ENCODE data around the gene MUC3A. TPM values are rescaled to one million over a fixed set of nuclear protein-coding genes. Genes with fewer than 3 reads are reported as not detected.

Gene MUC3A
- total RNA-seq (2021; fragmentation: NEBNext Ultra II Directional; extraction: Animal tissue kit (Norgen Biotek cat#: 25700)) (43.9 and 44.6 TPM in 2 replicates), polyA plus RNA-seq (2011; rRNA removed) (15.4 and 27.2 TPM in 2 replicates), polyA minus RNA-seq (2011; rRNA and poly(A)+ RNA removed) (5.2 and 12.2 TPM in 2 replicates)
- polyA plus RNA-seq (2011; cell fraction: cytosol; rRNA removed), result 7.0 TPM
- polyA plus RNA-seq (2011; cell fraction: nucleus; rRNA removed), result 15.8 TPM
- 34.2 to 38.8 TPM (median 37.1 TPM) in 4 replicates for polyA plus RNA-seq (2012, experiment 1 of 2)
- polyA plus RNA-seq (2012, experiment 2 of 2), result 39.8 TPM
- 64.8 TPM for polyA plus RNA-seq (2013, experiment 1 of 2)
- 68.9 TPM for polyA plus RNA-seq (2013, experiment 2 of 2)
- polyA minus RNA-seq (2011; cell fraction: cytosol; rRNA and poly(A)+ RNA removed), result 13.4 TPM
- 7.9 TPM for polyA minus RNA-seq (2011; cell fraction: nucleus; rRNA and poly(A)+ RNA removed)
- long read RNA-seq, experiment 1, transcript MUC3A-204 (4 exons, 1,093 nt), result major isoform, 27 of 63 reads
- long read RNA-seq, experiment 1, partial matches to known transcripts, result 35 of 63 reads
- long read RNA-seq, experiment 1, other reads (novel, unspliced or antisense), result 1 of 63 reads
- long read RNA-seq, experiment 2, partial matches to known transcripts, result 2 of 3 reads
- long read RNA-seq, experiment 2, other reads (novel, unspliced or antisense), result 0 of 3 reads

- no peaks in the 10 kb centered on the region for H3K79me2 ChIP-seq (ENCODE audit: control insufficient read depth in 1 of 2, insufficient read depth in 2 of 2, low read length in 2 of 2)
- H4K5ac ChIP-seq (ENCODE audit: insufficient read length, low read depth, low read length), result peak within 1 kb of the TSS; percentile 42
- peaks cover 9% of the 10 kb centered on the region; the same call in 1 of the 2 replicates for H3K23me2 ChIP-seq (ENCODE audit: low read depth, low read length)
- H4K20me1 ChIP-seq (replicated peaks in 1 of 2; ENCODE audit: control insufficient read depth in 1 of 2, insufficient read depth in 2 of 2, low read length in 2 of 2), result peaks cover 0 to 2% of the 10 kb centered on the region in 2 experiments
- H2BK15ac ChIP-seq (ENCODE audit: low read length), result peak within 1 kb of the TSS; percentile 93; the same call in 1 of the 2 replicates
- H3K14ac ChIP-seq (ENCODE audit: insufficient read length), result peak within 1 kb of the TSS; percentile 18
- no peak within 1 kb of the TSS for H3K9ac ChIP-seq (replicated peaks in 1 of 4; ENCODE audit: extremely low read depth in 1 of 4, low read depth in 3 of 4, low read length in 3 of 4)
- H3K4ac ChIP-seq (replicated peaks; ENCODE audit: insufficient read length, low read depth, low read length), result peak within 1 kb of the TSS; percentile 71
- FAIRE-seq (no peak), DNase-seq (ENCODE audit: low read depth in 1 of 2, low spot score in 2 of 2) (peak in 1 of 2 experiments; percentile 66)
- H3K27me3 ChIP-seq (replicated peaks in 1 of 4; ENCODE audit: control insufficient read depth in 3 of 4, extremely low read depth in 1 of 4, insufficient read depth in 3 of 4, low read length in 3 of 4), result peaks cover 0 to 3% (median 0%) of the 10 kb centered on the region in 4 experiments; a peak in 3 of 7 replicates
- no peak within 1 kb of the TSS for H3K27ac ChIP-seq (ENCODE audit: low read depth, low read length)
- peak within 1 kb of the TSS in 1 of 4 experiments; percentile 41; a peak in 3 of 8 replicates for H3K4me3 ChIP-seq (ENCODE audit: extremely low read depth in 1 of 4, insufficient read depth in 2 of 4, low read depth in 3 of 4, low read length in 4 of 4)
- no peak for TF ChIP-seq SP4 (IDR thresholded peaks at IDR 0.05; ENCODE audit: low read length)
- peak; percentile 59 for TF ChIP-seq CTBP2 (IDR thresholded peaks at IDR 0.05; ENCODE audit: borderline replicate concordance, insufficient read depth, insufficient read length, low read length)
- TF ChIP-seq TCF12 (IDR thresholded peaks at IDR 0.05; ENCODE audit: low read depth, low read length), result 0 out of 2 replicates have a peak, but pooled peaks have one; percentile 23
- 0 out of 2 replicates have a peak, but pooled peaks have one; percentile 18 for TF ChIP-seq ATF2 (IDR thresholded peaks at IDR 0.05; ENCODE audit: low read length)
- no peak for TF ChIP-seq CEBPB (IDR thresholded peaks at IDR 0.05; ENCODE audit: low read depth, low read length)
- peak within 1 kb of the TSS; percentile 89; the same call in 1 of the 2 replicates for H2BK5ac ChIP-seq (ENCODE audit: low read depth, low read length)
- H3K56ac ChIP-seq (replicated peaks; ENCODE audit: insufficient read length, low read depth, low read length), result no peak within 1 kb of the TSS
- H2BK20ac ChIP-seq (ENCODE audit: low read length), result peak within 1 kb of the TSS; percentile 97
- no peak within 1 kb of the TSS for H3K23ac ChIP-seq (ENCODE audit: insufficient read length)
- peak within 1 kb of the TSS; percentile 93 for H3K18ac ChIP-seq (ENCODE audit: extremely low read depth, low read length)
- CTCF ChIA-PET (ENCODE audit: partially characterized antibody), result interaction anchor here (0.6 to 3.3 kb wide), 17 partner anchors 9 to 185 kb away, joined by 3 to 15 read pairs (median 4); partner anchors contain the start of genes ACHE and MUC17
- H3K9me3 ChIP-seq (ENCODE audit: insufficient read depth in 2 of 2, low read depth in 1 of 2, low read length in 1 of 2), result no peaks in the 10 kb centered on the region
- peak within 1 kb of the TSS; percentile 97 for H2BK12ac ChIP-seq (ENCODE audit: low read depth, low read length)
- H3K36me3 ChIP-seq (ENCODE audit: control insufficient read depth in 2 of 4, insufficient read depth in 4 of 4, low read length in 3 of 4), result no peaks in the 10 kb centered on the region; a peak in 1 of 8 replicates
- peak within 1 kb of the TSS; percentile 50 for H2BK120ac ChIP-seq (replicated peaks; ENCODE audit: low read depth, low read length)
- H4K8ac ChIP-seq (ENCODE audit: extremely low read depth, insufficient read depth, low read length), result peak within 1 kb of the TSS; percentile 69; the same call in 1 of the 2 replicates
- no peak within 1 kb of the TSS; the same call in 1 of the 2 replicates for H2AFZ ChIP-seq (ENCODE audit: low read length)
- peak within 1 kb of the TSS; percentile 58 to 73 for H3K4me2 ChIP-seq (ENCODE audit: insufficient read depth in 1 of 2, low read depth in 2 of 2, low read length in 2 of 2)
- 27% methylated on average over 23 of the region's 24 CpGs; no CpG with 5 or more reads in 1 of the 2 experiments for WGBS, 2 experiments (ENCODE audit: extremely low coverage in 1 of 2, insufficient coverage in 1 of 2, insufficient read length in 1 of 2, insufficient replicate concordance in 2 of 2, low coverage in 1 of 2, low lambda C conversion rate in 2 of 2, missing lambda C conversion rate in 1 of 2)
- H2AK5ac ChIP-seq (ENCODE audit: low read depth, low read length), result peak within 1 kb of the TSS; percentile 99
- POLR2A ChIA-PET (ENCODE audit: partially characterized antibody), result interaction anchor here (0.8 to 3.0 kb wide), 12 partner anchors 8 to 165 kb away, joined by 3 to 7 read pairs (median 5); partner anchors contain the start of gene UFSP1
- peak within 1 kb of the TSS; percentile 98 for H4K91ac ChIP-seq (replicated peaks; ENCODE audit: insufficient read length, low read length)
- H3K79me1 ChIP-seq (ENCODE audit: low read depth, low read length), result no peaks in the 10 kb centered on the region; the same call in 1 of the 2 replicates
- H3K4me1 ChIP-seq (replicated peaks in 1 of 4; ENCODE audit: control insufficient read depth in 3 of 4, insufficient read depth in 4 of 4, low read length in 3 of 4), result peaks cover 9 to 33% (median 27%) of the 10 kb centered on the region in 4 experiments
Measured at GRCh38 chr7:100949227-100949932, at the start of gene MUC3A. MUC3A (plus strand) TSS chr7:100949534; CDS start chr7:100949625, 91 bp downstream.

Data from H1 (cell line).